Astrocyte of the cerebellum (primary cell): ENCODE data around the gene GYG2.

Experiments used
- DNase-seq: peaks from one replicate; pipeline ENCODE4 v3.0.0-alpha.2; 2011; ENCODE audit warnings: low read depth
- H3K4me3 ChIP-seq: 2 replicates; pipeline ENCODE4 v1.5.1; 2011; ENCODE audit warnings: mild to moderate bottlenecking, low read depth, low read length, moderate library complexity
- CTCF ChIP-seq: IDR thresholded peaks from 2 replicates; pipeline ENCODE4 v1.5.1; 2012; ENCODE audit warnings: low read length, low read depth, moderate library complexity, mild to moderate bottlenecking; ENCODE audit errors: missing control alignments
- in situ Hi-C: cut with HindIII; loops from 2 replicates; pipeline ENCODE4 v1.10.0; 2017; ENCODE audit warnings: low sequenced_read_pairs

Gene GYG2

GRCh38 chrX:2875798-2876399, 47.2 kb downstream of the GYG2 start:
- in situ Hi-C loops = no loop called here
- TF ChIP-seq CTCF = peak; percentile 21
- DNase-seq = no peak
- no peak overlapping the region for H3K4me3 ChIP-seq

DNA sequence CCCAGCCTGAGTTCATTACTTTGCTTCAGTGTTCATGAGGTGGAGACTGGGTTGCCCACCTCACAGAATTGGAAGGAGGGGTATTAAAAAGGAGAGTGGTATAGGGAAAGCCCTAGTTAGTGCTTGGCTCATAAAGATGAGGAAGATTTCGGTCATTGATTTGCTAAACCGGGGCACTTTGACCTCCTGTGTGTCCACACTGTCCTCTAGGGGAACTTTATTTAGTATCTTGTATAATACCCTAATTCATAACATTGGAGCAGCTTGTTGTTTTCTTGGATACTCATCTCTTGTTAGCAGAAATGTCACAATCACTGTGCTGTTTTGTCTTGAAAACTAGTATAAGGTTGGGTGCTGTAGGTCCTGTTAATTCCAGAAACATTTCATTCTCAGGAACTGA, 49.8 kb downstream of the GYG2 start:
- in situ Hi-C loops = no loop called here
- DNase-seq = no peak
- no peak overlapping the region for H3K4me3 ChIP-seq
- TF ChIP-seq CTCF = no peak

GRCh38 chrX:2879670-2880069, 50.9 kb downstream of the GYG2 start:
- no peak overlapping the region for H3K4me3 ChIP-seq
- in situ Hi-C loops = no loop called here
- DNase-seq = no peak
- no peak for TF ChIP-seq CTCF

- in situ Hi-C loops = no loop called here
- no peak for DNase-seq
- no peak overlapping the region for H3K4me3 ChIP-seq
- no peak for TF ChIP-seq CTCF
Measured at GRCh38 chrX:2883770-2884169, 55.0 kb downstream of the GYG2 start.

DNA sequence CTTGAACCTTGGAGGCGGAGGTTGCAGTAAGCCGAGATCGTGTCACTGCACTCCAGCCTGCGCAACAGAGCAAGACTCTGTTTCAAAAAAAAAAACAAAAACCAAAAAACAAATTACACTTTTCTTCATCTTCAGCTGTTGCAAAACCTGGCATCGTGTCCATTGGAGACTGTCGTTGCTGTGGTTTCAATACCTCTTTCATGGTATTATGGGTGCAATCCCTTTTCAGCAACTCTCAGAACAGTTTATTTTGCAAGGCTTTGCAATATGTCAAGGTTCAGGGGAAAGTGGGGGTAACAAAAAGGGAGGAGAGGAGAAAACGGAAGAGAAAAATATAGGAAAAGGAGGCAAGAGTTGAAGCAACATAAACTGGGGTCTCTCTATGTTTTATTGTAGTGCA, 59.6 kb downstream of the GYG2 start:
- no peak for TF ChIP-seq CTCF
- in situ Hi-C loops = no loop called here
- no peak overlapping the region for H3K4me3 ChIP-seq
- no peak for DNase-seq

GRCh38 chrX:2889045-2889605, 60.4 kb downstream of the GYG2 start:
- no peak for DNase-seq
- peak overlapping the region; percentile 13 for H3K4me3 ChIP-seq
- in situ Hi-C loops = no loop called here
- TF ChIP-seq CTCF = no peak
